ENCODE data around the gene MAT2B.

The MAT2B gene

DNA sequence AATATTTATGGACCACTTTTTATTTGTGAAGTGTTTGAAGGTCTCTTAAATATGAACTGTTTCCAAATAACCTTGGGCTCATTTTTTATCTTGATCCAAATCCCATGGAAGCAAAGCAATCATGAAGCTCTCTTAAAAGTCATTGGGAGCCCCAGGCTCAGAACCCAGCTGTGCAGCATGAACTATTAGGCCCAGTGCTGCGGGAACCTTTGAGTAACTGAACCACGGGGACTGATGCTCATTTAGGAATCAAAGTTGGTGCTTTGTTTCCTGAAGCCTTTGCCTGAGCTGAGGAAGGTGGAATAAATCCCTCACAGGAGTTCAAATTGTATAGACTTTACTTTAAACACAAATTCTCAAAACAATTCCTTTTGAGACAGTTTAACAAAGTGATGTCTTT, 27.8 kb downstream of the MAT2B start:
- CTCF ChIA-PET, result no interaction called here
- no peak overlapping the region for H3K4me3 ChIP-seq (ENCODE audit: low read depth, low read length)
- H3K9me3 ChIP-seq (ENCODE audit: control insufficient read depth, insufficient read depth, low read depth, low read length), result no peaks in the 10 kb centered on the region
- TF ChIP-seq FEZF1 (tag by site-specific recombination; IDR thresholded peaks at IDR 0.05) (peak; percentile 75), ZNF426 (tag by site-specific recombination; IDR thresholded peaks at IDR 0.05) (no peak), GLI2 (tag by site-specific recombination; IDR thresholded peaks at IDR 0.05; ENCODE audit: borderline replicate concordance, low read depth) (0 out of 2 replicates have a peak, but pooled peaks have one; percentile 3)
- H3K4me1 ChIP-seq (ENCODE audit: control insufficient read depth, insufficient read depth, low read length), result peaks cover 13% of the 10 kb centered on the region
- no peaks in the 10 kb centered on the region for H3K36me3 ChIP-seq (ENCODE audit: control insufficient read depth in 2 of 2, insufficient read depth in 1 of 2, low read length in 2 of 2)
- H3K27ac ChIP-seq (ENCODE audit: extremely low read depth, low read depth, low read length), result no peak overlapping the region
- POLR2A ChIA-PET, result interaction anchor here (0.6 to 1.3 kb wide), 2 partner anchors 28 to 72 kb away, joined by 3 to 4 read pairs; partner anchors contain the start of genes HMMR and MAT2B

DNA sequence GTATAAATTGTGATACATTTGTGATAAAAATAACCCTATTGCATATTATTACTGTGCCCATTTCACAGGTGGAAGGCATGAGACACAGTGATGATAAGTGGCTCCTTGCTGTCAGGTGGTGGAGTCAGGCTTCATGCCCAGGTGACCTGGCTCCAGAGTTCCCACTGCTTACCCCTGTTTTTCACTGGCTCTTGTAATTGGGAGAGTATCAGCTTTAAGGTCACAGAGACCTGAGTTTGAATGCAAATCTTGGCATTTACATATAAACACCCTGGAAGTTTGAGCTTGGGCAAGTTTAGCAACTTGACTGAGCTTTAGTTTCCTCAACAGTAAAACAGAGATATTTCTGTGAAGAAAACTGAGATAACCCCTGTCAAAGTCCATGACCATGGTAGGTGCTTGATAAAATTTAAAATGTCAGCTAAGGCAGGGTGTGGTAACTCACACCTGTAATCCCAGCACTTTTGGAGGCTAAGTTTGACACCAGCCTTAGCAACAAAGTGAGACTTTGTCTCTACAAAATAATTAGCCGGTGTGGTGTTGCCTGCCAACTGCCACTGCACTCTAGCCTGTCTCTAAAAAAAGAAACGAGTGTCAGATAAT, 29.2 kb downstream of the MAT2B start:
- H3K36me3 ChIP-seq (ENCODE audit: control insufficient read depth in 2 of 2, insufficient read depth in 1 of 2, low read length in 2 of 2), result no peaks in the 10 kb centered on the region
- CTCF ChIA-PET, result interaction anchor here (0.6 kb wide), 1 partner anchor 432 kb away, joined by 3 read pairs; no protein-coding TSS in a partner anchor
- no peak overlapping the region for H3K27ac ChIP-seq (ENCODE audit: extremely low read depth, low read depth, low read length)

More for the DNA sequence above, 29.2 kb downstream of the MAT2B start:
- POLR2A ChIA-PET, result no interaction called here
- Histone ChIP-seq H3K9me3 (ENCODE audit: control insufficient read depth, insufficient read depth, low read depth, low read length) (no peaks in the 10 kb centered on the region), H3K4me3 (ENCODE audit: low read depth, low read length) (no peak overlapping the region), H3K4me1 (ENCODE audit: control insufficient read depth, insufficient read depth, low read length) (peaks cover 13% of the 10 kb centered on the region)
- TF ChIP-seq ZNF175 (tag by site-specific recombination; IDR thresholded peaks at IDR 0.05), result no peak
- TF ChIP-seq, protein P1, sequence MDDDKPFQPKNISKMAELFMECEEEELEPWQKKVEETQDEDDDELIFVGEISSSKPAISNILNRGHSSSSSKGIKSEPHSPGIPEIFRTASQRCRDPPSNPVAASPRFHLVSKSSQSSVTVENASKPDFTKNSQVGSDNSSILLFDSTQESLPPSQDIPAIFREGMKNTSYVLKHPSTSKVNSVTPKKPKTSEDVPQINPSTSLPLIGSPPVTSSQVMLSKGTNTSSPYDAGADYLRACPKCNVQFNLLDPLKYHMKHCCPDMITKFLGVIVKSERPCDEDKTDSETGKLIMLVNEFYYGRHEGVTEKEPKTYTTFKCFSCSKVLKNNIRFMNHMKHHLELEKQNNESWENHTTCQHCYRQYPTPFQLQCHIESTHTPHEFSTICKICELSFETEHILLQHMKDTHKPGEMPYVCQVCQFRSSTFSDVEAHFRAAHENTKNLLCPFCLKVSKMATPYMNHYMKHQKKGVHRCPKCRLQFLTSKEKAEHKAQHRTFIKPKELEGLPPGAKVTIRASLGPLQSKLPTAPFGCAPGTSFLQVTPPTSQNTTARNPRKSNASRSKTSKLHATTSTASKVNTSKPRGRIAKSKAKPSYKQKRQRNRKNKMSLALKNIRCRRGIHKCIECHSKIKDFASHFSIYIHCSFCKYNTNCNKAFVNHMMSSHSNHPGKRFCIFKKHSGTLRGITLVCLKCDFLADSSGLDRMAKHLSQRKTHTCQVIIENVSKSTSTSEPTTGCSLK (tag by site-specific recombination; IDR thresholded peaks at IDR 0.05), result no peak
- no peak for TF ChIP-seq ZXDB (tag by site-specific recombination; IDR thresholded peaks at IDR 0.05)
- no peak for TF ChIP-seq ZNF404 (tag by site-specific recombination; IDR thresholded peaks at IDR 0.05)
- TF ChIP-seq ZNF571 (tag by site-specific recombination; IDR thresholded peaks at IDR 0.05), result no peak
- TF ChIP-seq, protein P2, sequence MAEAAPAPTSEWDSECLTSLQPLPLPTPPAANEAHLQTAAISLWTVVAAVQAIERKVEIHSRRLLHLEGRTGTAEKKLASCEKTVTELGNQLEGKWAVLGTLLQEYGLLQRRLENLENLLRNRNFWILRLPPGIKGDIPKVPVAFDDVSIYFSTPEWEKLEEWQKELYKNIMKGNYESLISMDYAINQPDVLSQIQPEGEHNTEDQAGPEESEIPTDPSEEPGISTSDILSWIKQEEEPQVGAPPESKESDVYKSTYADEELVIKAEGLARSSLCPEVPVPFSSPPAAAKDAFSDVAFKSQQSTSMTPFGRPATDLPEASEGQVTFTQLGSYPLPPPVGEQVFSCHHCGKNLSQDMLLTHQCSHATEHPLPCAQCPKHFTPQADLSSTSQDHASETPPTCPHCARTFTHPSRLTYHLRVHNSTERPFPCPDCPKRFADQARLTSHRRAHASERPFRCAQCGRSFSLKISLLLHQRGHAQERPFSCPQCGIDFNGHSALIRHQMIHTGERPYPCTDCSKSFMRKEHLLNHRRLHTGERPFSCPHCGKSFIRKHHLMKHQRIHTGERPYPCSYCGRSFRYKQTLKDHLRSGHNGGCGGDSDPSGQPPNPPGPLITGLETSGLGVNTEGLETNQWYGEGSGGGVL (tag by site-specific recombination; IDR thresholded peaks at IDR 0.05), result no peak
- TF ChIP-seq ZEB2 (tag by site-specific recombination; IDR thresholded peaks at IDR 0.05), result no peak
- TF ChIP-seq IKZF3 (tag by site-specific recombination; IDR thresholded peaks at IDR 0.05), result no peak
- TF ChIP-seq SETDB1 (IDR thresholded peaks at IDR 0.05; ENCODE audit: insufficient read length, low read length), result no peak
- TF ChIP-seq ZNF792 (tag by site-specific recombination; IDR thresholded peaks at IDR 0.05), result no peak
- TF ChIP-seq, protein P3, sequence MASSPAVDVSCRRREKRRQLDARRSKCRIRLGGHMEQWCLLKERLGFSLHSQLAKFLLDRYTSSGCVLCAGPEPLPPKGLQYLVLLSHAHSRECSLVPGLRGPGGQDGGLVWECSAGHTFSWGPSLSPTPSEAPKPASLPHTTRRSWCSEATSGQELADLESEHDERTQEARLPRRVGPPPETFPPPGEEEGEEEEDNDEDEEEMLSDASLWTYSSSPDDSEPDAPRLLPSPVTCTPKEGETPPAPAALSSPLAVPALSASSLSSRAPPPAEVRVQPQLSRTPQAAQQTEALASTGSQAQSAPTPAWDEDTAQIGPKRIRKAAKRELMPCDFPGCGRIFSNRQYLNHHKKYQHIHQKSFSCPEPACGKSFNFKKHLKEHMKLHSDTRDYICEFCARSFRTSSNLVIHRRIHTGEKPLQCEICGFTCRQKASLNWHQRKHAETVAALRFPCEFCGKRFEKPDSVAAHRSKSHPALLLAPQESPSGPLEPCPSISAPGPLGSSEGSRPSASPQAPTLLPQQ (tag by site-specific recombination; IDR thresholded peaks at IDR 0.05), result no peak
- TF ChIP-seq ZNF341 (tag by site-specific recombination; IDR thresholded peaks at IDR 0.05; ENCODE audit: low read depth), result no peak
- no peak for TF ChIP-seq HOXA7 (CRISPR knock-in tag; IDR thresholded peaks at IDR 0.05; ENCODE audit: borderline replicate concordance)
- TF ChIP-seq, protein P4, sequence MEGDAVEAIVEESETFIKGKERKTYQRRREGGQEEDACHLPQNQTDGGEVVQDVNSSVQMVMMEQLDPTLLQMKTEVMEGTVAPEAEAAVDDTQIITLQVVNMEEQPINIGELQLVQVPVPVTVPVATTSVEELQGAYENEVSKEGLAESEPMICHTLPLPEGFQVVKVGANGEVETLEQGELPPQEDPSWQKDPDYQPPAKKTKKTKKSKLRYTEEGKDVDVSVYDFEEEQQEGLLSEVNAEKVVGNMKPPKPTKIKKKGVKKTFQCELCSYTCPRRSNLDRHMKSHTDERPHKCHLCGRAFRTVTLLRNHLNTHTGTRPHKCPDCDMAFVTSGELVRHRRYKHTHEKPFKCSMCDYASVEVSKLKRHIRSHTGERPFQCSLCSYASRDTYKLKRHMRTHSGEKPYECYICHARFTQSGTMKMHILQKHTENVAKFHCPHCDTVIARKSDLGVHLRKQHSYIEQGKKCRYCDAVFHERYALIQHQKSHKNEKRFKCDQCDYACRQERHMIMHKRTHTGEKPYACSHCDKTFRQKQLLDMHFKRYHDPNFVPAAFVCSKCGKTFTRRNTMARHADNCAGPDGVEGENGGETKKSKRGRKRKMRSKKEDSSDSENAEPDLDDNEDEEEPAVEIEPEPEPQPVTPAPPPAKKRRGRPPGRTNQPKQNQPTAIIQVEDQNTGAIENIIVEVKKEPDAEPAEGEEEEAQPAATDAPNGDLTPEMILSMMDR (tag by site-specific recombination; IDR thresholded peaks at IDR 0.05), result no peak
- TF ChIP-seq ZNF776 (tag by site-specific recombination; IDR thresholded peaks at IDR 0.05; ENCODE audit: borderline replicate concordance), result no peak
- no peak for TF ChIP-seq GFI1B (tag by site-specific recombination; IDR thresholded peaks at IDR 0.05)
- no peak for TF ChIP-seq ZNF843 (tag by site-specific recombination; IDR thresholded peaks at IDR 0.05)
- no peak for TF ChIP-seq MZF1 (tag by site-specific recombination; IDR thresholded peaks at IDR 0.05; ENCODE audit: borderline replicate concordance)
- TF ChIP-seq ZIC2 (tag by site-specific recombination; IDR thresholded peaks at IDR 0.05), result no peak
